Spleen (tissue), 11 donors: ENCODE results near the gene ITSN1. TPM values are rescaled to one million over a fixed set of nuclear protein-coding genes. Genes with fewer than 3 reads are reported as not detected.

ENCODE experiments used
- DNase-seq: peaks from one replicate; pipeline ENCODE4 v3.0.0-alpha.2; 2020
- H3K27ac ChIP-seq, 8 donors: fragments of 200-600 bp; sonication (generic) in 7 of 8; 1 replicate in 4 of 8; 2 replicates in 4 of 8; pipeline versions ENCODE4 v1.5.0 to v1.8.0; 2016 to 2021; ENCODE audit warnings: inconsistent platforms in 4 of 8, mild to moderate bottlenecking in 4 of 8, moderate library complexity in 1 of 8
- H3K27me3 ChIP-seq, 7 donors: fragments of 200-600 bp; sonication (generic) in 6 of 7; replicated peaks in 1 of 7; 1 replicate in 4 of 7; 2 replicates in 3 of 7; pipeline versions ENCODE4 v1.5.0 to v1.8.0; 2016 to 2021; ENCODE audit warnings: inconsistent platforms in 3 of 7, mild to moderate bottlenecking in 1 of 7
- H3K36me3 ChIP-seq, 6 donors: fragments of 200-600 bp; sonication (generic) in 5 of 6; 1 replicate in 4 of 6; 2 replicates in 2 of 6; pipeline versions ENCODE4 v1.5.0 to v1.8.0; 2016 to 2021; ENCODE audit warnings: inconsistent platforms in 2 of 6
- H3K4me1 ChIP-seq, 6 donors: fragments of 200-600 bp; sonication (generic) in 5 of 6; 1 replicate in 3 of 6; 2 replicates in 3 of 6; pipeline versions ENCODE4 v1.5.0 to v1.8.0; 2016 to 2021; ENCODE audit warnings: inconsistent platforms in 3 of 6
- H3K4me3 ChIP-seq, 8 donors: fragments of 200-600 bp; sonication (generic) in 7 of 8; 1 replicate in 4 of 8; 2 replicates in 4 of 8; pipeline versions ENCODE4 v1.5.0 to v1.8.0; 2016 to 2021; ENCODE audit warnings: inconsistent platforms in 4 of 8, mild to moderate bottlenecking in 4 of 8, moderate library complexity in 2 of 8
- H3K9me3 ChIP-seq, 8 donors: fragments of 200-600 bp; sonication (generic) in 7 of 8; 1 replicate in 4 of 8; 2 replicates in 4 of 8; pipeline versions ENCODE4 v1.5.0 to v1.8.0; 2016 to 2021; ENCODE audit warnings: inconsistent platforms in 4 of 8
- CTCF ChIP-seq, 11 experiments: fragments of 200-600 bp in 7 of 11; fragments of 450-650 bp in 4 of 11; sonication (generic) in 4 of 11; IDR thresholded peaks in 8 of 11; conservative IDR thresholded peaks in 3 of 11; 1 replicate in 7 of 11; 2 replicates in 4 of 11; pipeline versions ENCODE4 v1.4.0 to v1.8.0; 2016 to 2021; ENCODE audit warnings: antibody characterized with exemption in 11 of 11, inconsistent platforms in 4 of 11, mild to moderate bottlenecking in 1 of 11
- POLR2A ChIP-seq, 3 donors: fragments of 450-650 bp; IDR thresholded peaks; one replicate each; pipeline ENCODE4 v1.5.1; 2017; ENCODE audit warnings: antibody characterized with exemption in 3 of 3, mild to moderate bottlenecking in 1 of 3
- POLR2AphosphoS5 ChIP-seq, 3 donors: sonication (generic); formaldehyde crosslinking; IDR thresholded peaks; one replicate each; pipeline ENCODE4 v1.5.1; 2017; ENCODE audit warnings: antibody characterized with exemption in 3 of 3
- WGBS, 5 donors: extraction: QIAGEN DNeasy Blood & Tissue Kit in 3 of 5; methylation state at CpG; one replicate each; pipeline versions ENCODE4 v1.1.5 to v1.1.7; 2013 to 2018; 5-methylcytosine and 5-hydroxymethylcytosine counted together
- intact Hi-C: fragments of 100-400 bp; cut with DNase I; formaldehyde crosslinking; loops from one replicate; pipeline ENCODE4 v1.15.0; 2023; ENCODE audit warnings: low total_unique reads
- polyA plus RNA-seq, 3 donors: library from polyadenylated mRNA; stranded (reverse); fragments of 200-250 nt; gene quantifications; one replicate each; pipeline ENCODE4 v1.2.1, GENCODE V29; 2013
- total RNA-seq, 7 donors: library from RNA; depleted of rRNA in 3 of 7; stranded (reverse); fragments of >200 nt in 3 of 7; fragmentation: NEBNext Ultra II Directional in 4 of 7; extraction: Animal tissue kit (Norgen Biotek cat#: 25700) in 4 of 7; gene quantifications; one replicate each; pipeline versions ENCODE4 v1.1.0 to v1.2.1, GENCODE V29; 2016 to 2021
- donor health status: healthy with polysubstance abuse.
- donor health status: DM: no; HTN: no; CAD: no; lungs with moderate emphysema.
- donor health status: DM: no; HTN: no; CAD: no.
- donor health status: Bipolar disorder and iron deficiency.
- donor health status: healthy.
- donor health status: DM: no; HTN: no; CAD: no.
- donor health status: DM: yes; HTN: yes; CAD: no.

Gene ITSN1
- total and polyA plus RNA-seq, 10 donors = 4.1 to 89.0 (median 42.6) TPM

GRCh38 chr21:33755354-33755753 lies 113.1 kb downstream of the ITSN1 start:
- H3K27me3 ChIP-seq = no peaks in the 10 kb centered on the region
- H3K9me3 ChIP-seq = no peaks in the 10 kb centered on the region
- no peak overlapping the region for H3K27ac ChIP-seq
- intact Hi-C loops = no loop called here
- TF ChIP-seq CTCF (IDR thresholded peaks at IDR 0.05 in 8 of 11, conservative IDR thresholded peaks at IDR 0.05 in 3 of 11) (no peak), POLR2AphosphoS5 (IDR thresholded peaks at IDR 0.05) (no peak), POLR2A (IDR thresholded peaks at IDR 0.05) (no peak)
- H3K4me3 ChIP-seq = no peak overlapping the region
- DNase-seq = no peak
- H3K4me1 ChIP-seq = peaks cover 0 to 3% (median 0%) of the 10 kb centered on the region in 6 donors
- H3K36me3 ChIP-seq = peaks cover 0 to 19% (median 0%) of the 10 kb centered on the region in 6 donors
- 76 to 83% (median 78%) methylated on average over 1 of the region's 1 CpG for WGBS, 5 donors

- no peaks in the 10 kb centered on the region for H3K9me3 ChIP-seq
- intact Hi-C loops = no loop called here
- no peak for DNase-seq
- H3K27me3 ChIP-seq = no peaks in the 10 kb centered on the region
- peaks cover 0 to 30% (median 0%) of the 10 kb centered on the region in 6 donors for H3K36me3 ChIP-seq
- no peak for TF ChIP-seq CTCF (IDR thresholded peaks at IDR 0.05 in 8 of 11, conservative IDR thresholded peaks at IDR 0.05 in 3 of 11)
- H3K4me1 ChIP-seq = peaks cover 0 to 18% (median 9%) of the 10 kb centered on the region in 6 donors
- 60 to 84% (median 74%) methylated on average over 9 of the region's 9 CpGs for WGBS, 5 donors
- peak overlapping the region; percentile 29 to 79 (median 70) for H3K27ac ChIP-seq
- peak overlapping the region in 1 of 8 donors; percentile 4 for H3K4me3 ChIP-seq
Observed at GRCh38 chr21:33760641-33761440, 118.5 kb downstream of the ITSN1 start.

DNA sequence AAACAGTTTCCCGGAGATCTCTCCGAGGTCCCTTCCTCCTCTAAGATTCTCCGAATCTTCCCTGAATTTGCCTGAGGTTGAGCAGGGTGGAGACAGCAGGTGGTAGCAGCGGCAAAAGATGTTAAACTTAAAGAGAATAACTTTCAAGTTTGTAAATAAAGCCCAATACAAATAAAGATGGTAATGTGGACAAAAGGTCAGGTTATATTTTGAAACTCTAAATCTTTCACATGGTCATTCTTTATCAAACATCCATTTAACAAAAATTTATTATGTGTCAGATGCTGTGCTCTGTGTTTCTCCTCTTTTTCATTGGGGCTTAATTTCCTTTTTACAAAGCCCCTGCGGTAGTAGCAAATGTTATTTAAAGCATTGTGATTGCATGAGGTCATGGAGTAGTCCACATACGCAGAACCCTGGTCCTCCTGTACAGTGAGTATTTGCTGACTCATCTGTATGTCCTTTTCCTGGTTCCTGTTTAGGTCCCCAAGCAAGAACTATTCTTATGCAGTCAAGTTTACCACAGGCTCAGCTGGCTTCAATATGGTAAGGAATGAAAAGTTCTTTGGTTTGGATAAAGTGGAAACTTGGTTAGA lies 119.2 kb downstream of the ITSN1 start:
- Histone ChIP-seq H3K9me3 (no peaks in the 10 kb centered on the region), H3K4me1 (peaks cover 0 to 18% (median 9%) of the 10 kb centered on the region in 6 donors), H3K36me3 (peaks cover 0 to 35% (median 0%) of the 10 kb centered on the region in 6 donors), H3K27me3 (no peaks in the 10 kb centered on the region), H3K27ac (peak overlapping the region; percentile 29 to 79 (median 70)), H3K4me3 (peak overlapping the region in 1 of 8 donors; percentile 4)
- TF ChIP-seq CTCF (IDR thresholded peaks at IDR 0.05 in 8 of 11, conservative IDR thresholded peaks at IDR 0.05 in 3 of 11) (no peak), POLR2AphosphoS5 (IDR thresholded peaks at IDR 0.05) (peak in 1 of 3 donors; percentile 67)
- intact Hi-C loops = no loop called here
- WGBS, 5 donors = 45 to 60% (median 58%) methylated on average over 6 of the region's 6 CpGs
- DNase-seq = no peak
